SH-SY5Y (cell line): ENCODE measurements around the gene PAQR8.

Experiments used
- GATA2 ChIP-seq: IDR thresholded peaks from 2 replicates; pipeline ENCODE4 v1.6.1; 2011; ENCODE audit warnings: mild to moderate bottlenecking, low read depth, low read length
- GATA3 ChIP-seq: IDR thresholded peaks from 2 replicates; pipeline ENCODE4 v1.6.1; 2011; ENCODE audit warnings: low read depth, mild to moderate bottlenecking, low read length, moderate library complexity

The PAQR8 gene

GRCh38 chr6:52418606-52419005, 56.7 kb downstream of the PAQR8 start:
- TF ChIP-seq GATA2 (no peak), GATA3 (no peak)

GRCh38 chr6:52419809-52420667, 58.1 kb downstream of the PAQR8 start, which contains the start of gene EFHC1:
Gene EFHC1 (plus strand): TSS chr6:52420342. CDS start chr6:52420411, 69 bp downstream.
- no peak for TF ChIP-seq GATA2
- TF ChIP-seq GATA3 = no peak

- TF ChIP-seq GATA3 (no peak), GATA2 (no peak)
Measured at GRCh38 chr6:52420668-52421358, 58.9 kb downstream of the PAQR8 start.

- no peak for TF ChIP-seq GATA3
- no peak for TF ChIP-seq GATA2
Measured at GRCh38 chr6:52422156-52422555, 60.2 kb downstream of the PAQR8 start.

- TF ChIP-seq GATA3 (no peak), GATA2 (no peak)
Measured at GRCh38 chr6:52423448-52423847, 61.5 kb downstream of the PAQR8 start.

GRCh38 chr6:52423971-52424381, 62.0 kb downstream of the PAQR8 start:
- no peak for TF ChIP-seq GATA2
- no peak for TF ChIP-seq GATA3

DNA sequence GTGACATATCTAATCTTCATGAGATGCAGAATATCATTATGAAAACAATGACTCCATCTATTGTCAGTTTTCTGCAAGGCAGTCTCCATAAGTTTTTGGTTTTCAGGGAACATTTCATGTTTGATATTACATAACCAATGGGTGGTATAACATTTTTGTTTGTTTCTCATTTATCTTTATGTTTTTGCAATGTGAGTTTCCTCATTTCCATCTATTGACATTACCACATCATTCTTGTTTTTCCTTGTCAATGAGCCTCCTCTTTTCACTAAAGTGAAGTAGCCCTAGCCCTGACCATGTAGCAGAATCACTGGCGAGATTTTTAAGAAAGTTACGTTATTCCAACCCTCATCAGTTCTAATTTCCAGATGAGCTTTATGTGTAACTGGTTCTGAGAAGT, 62.6 kb downstream of the PAQR8 start:
- TF ChIP-seq GATA2 = no peak
- TF ChIP-seq GATA3 = no peak

DNA sequence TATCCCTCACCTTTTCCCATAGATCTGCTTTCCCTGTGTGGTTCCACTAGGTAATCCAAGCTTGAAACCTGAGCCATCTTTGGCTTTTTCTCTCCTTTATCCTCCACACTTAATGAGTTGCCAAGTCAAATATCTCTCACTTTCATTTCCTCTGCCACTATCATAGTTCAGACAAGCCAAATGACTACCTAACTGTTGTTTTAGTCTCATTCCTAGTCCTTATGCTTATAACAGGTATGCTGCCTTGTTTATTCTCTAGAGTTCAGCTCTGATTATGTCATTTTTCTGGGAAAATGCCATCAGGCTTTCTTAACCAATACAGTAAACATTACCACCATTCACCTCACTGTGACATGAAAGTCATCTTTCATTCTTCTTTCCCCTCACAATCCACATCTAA, 64.7 kb downstream of the PAQR8 start:
- TF ChIP-seq GATA2 (no peak), GATA3 (no peak)

DNA sequence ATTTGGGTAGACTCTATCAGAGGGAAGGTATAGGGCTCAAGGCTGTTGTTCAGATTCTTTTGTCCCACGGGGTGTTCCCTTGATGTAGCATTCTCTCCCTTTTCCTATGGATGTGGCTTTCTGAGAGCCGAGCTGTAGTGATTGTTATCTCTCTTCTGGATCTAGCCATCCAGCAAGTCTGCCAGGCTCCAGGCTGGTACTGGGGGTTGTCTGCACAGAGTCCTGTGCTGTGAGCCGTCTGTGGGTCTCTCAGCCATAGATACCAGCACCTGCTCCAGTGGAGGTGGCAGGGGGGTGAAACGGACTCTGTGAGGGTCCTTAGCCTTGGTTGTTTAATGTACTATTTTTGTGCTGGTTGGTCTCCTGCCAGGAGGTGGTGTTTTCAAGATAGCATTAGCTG, 71.3 kb downstream of the PAQR8 start:
- TF ChIP-seq GATA3 (peak; percentile 93), GATA2 (peak; percentile 98)

GRCh38 chr6:52435345-52435744, 73.4 kb downstream of the PAQR8 start:
- no peak for TF ChIP-seq GATA3
- no peak for TF ChIP-seq GATA2

DNA sequence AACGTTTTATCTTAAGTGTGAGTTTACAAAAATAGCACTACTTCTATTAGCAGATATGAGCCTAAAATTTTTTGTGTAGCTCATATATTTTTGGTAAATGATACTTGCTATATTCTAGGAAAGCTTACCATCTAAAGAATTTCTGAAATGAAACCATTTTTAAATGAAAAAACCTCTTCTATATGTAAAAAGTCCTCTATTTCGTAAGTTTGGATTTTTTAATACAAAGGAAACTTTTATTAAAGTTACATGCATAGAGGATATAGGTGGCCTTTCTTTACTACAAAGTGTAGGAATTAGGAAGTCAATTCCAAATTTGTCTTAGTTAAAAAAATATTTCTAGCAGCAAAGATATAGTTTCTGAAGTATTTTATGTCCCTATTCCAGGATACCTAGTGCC, 77.0 kb downstream of the PAQR8 start:
- no peak for TF ChIP-seq GATA3
- TF ChIP-seq GATA2 = no peak

- TF ChIP-seq GATA3 = no peak
- TF ChIP-seq GATA2 = no peak
Measured at GRCh38 chr6:52454556-52454955, 92.6 kb downstream of the PAQR8 start.

- TF ChIP-seq GATA2 = no peak
- TF ChIP-seq GATA3 = no peak
Measured at GRCh38 chr6:52457096-52457495, 95.1 kb downstream of the PAQR8 start.
